Stimulated activated CD8-positive, alpha-beta memory T cell treated with anti-CD3 and anti-CD28 coated beads, Interleukin-12 subunit alpha, Interleukin-12 subunit beta, amount 100 ng/mL, for 24 hours (primary cell): ENCODE results near the gene ABCB4.
A peak's percentile ranks its signal among the peaks of the same experiment; 100 is the strongest.

Experiments used
- DNase-seq: peaks from one replicate; pipeline ENCODE4 v3.0.0-alpha.2; 2020; ENCODE audit errors: extremely low read depth

ABCB4 gene

DNA sequence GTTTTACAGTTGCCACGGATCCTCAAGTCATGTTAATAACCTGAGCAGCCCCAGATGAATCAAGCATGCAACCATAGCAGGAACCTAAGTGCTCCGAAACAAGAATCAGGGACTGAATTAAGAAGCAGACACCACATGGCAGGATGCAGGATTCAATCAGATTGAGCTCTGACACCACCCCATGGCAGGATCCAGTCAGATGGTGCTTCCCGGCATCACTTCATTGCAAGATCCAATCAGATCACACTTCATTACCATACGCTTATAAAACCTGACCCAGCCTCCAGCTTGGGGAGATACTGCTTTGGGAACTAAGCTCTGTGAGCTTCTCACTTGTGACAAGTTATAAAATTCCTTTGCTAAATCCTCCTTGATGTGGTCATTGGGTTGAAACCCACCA, 55.3 kb downstream of the ABCB4 start:
- no peak for DNase-seq

DNA sequence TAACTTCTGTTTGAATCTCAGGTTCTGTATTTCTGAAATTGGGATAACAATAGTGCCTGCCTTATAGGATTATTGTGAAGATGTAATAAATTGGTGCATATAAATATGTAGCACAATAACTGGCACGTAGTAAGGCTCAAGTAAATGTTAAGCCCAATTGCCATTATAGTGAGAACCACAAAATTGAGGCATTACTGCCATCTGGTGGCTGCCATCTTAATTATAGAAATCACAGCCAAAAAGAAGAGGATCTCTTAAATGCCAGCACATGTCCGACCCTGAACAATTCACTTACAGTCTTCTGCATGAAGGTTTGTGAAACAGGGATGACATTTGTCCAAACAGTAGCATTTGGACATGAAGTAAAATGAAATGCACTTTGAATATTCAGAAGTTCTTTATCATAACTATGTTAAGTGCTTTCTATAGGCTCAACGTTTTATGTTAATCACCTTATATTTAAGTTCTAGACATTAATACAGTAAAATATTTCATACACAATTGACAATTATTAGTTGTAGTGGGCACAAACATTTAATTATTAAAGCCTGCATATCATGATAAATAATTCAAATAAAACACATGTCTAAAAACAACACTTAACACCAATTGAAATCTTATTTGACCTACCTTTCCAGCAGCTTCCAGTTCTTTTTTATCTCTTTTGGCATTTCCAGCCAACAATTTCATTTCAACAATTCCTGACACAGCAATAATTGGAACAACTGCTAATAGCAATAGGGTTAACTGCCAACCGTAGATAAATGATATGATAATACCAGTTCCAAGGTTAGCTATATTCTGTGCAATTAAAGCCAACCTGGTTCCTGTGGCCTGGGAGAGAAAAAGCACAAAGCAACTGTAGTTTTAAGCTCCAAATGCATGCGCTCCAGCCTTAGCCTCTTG, 58.5 kb downstream of the ABCB4 start:
- DNase-seq, result peak; percentile 11

DNA sequence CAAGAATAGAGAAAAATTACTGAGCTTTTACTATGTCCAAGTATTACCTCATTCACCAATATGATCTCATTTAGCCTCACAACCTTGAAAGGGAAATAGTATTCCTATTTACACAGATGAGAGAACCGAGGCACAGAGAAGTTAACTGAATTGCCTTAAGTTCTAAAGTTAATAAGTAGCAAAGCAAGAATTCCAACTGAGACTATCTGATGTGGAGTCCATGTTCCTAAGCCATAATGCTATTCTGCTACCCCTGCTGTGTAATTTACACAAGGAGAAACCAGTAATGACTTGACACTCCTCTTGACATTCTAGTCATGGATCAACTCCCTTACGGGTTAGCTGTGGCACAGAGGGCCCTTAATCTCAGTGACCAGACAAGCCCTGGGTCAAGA, 60.7 kb downstream of the ABCB4 start:
- DNase-seq, result no peak

DNA sequence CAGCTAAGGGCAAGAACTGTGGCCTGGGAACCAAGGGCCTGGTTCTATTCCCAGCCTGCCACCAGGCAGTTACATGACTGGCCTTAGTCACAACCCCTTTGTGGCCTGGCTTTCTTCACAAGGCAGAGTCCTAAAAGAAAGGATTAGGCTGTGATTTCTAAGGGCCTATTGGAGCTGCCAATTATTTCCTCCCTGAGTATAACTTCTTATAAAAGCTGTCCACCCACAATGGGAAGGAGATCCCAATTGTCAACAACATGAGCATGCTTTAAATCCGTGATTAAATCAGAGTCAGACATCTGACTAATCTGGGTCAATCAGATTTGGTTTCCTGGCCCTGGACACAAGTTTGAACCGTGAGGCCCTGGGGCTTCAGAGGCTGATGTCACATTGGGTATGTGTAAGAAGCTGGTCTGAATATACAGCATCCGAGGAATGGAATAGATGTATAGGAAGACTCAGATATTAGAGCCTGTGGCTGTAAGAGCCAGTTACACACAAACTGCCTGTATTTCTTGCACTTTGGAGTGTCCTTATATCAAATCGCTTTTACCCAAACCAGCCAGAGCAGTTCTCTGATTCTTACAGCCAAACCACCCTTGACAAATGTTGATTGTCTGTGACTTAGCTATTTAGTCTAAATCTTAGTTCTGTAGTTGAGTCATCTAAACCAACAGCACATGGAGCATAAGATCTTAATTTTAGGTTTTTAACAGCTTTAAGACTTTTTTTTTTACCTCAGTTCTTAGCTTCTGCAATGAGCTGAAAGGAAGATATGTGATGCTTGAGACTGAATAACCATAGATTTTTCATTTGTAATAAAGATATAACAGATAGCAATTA, 61.3 kb downstream of the ABCB4 start:
- no peak for DNase-seq

DNA sequence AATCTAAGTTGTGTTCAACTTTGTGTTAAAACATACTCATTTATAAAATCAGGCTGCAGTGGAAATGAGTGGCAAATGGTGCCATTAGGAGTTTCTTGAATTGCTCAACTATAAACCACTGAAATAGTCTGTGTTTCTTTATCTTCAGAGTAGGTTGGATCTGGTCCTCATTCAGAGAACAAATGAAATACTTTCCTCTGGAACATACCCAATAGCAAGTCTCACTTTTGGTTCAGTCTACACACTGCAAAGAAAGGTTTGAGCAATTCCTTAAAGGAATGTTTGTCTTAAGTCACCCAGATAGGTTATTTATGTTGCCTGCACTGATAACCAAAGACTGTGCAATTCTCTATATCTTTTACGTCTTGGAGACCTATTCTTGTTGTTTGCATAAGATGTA, 62.5 kb downstream of the ABCB4 start:
- no peak for DNase-seq

DNA sequence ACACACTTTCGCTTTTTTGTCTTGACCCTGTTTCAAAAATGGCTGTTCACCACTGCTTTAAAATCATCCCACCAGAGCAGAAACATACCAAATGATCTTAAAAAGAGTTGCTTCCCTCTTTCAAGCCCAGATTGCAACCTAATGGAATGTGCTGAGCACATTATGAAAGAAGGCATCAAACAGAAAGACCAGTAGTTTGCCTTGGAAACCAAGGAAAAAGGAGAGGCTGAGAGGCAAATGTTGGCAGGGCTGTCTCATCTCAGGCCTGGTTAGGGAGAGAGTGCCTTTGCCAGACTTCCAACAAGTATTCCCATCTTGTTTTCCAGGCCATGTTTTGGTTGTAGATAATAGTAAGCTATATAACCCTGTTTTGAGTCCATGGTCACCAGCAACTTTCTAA, 64.3 kb downstream of the ABCB4 start:
- no peak for DNase-seq

DNA sequence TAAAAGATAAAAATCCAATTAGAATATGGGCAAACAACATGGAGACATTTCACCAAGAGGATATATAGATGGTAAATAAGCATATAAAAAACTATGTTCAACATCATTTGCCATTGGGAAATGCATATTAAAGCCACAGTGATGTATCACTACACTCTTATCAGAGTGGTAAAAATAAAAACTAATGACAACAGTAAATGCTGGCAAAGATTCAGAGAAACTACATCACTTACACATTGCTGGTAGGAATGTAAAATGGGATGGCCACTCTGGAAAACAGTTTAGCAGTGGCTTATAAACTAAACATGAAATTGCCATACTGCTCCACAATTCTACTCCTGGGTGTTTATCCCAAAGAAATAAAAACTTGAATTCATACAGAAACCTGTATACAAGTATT, 70.8 kb downstream of the ABCB4 start:
- DNase-seq, result no peak

DNA sequence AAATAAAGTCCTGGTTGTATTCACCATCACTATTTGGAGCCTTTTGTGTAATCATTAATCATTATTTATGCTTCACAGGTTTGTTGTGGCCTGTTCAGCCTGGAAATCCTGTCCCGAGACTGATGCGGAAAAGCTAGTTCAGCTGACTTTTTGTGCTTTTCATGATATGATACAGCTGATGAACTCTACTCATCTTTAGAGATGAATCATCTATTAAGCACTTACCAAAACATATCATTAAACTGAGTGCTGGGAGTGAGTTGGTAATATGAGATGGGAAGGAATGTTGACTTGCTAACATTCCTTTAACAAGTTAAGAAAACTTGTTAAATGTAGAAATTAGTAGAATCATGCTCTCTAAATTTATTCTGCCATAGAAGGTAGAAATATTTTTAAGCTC, 77.0 kb downstream of the ABCB4 start:
- DNase-seq, result no peak

DNA sequence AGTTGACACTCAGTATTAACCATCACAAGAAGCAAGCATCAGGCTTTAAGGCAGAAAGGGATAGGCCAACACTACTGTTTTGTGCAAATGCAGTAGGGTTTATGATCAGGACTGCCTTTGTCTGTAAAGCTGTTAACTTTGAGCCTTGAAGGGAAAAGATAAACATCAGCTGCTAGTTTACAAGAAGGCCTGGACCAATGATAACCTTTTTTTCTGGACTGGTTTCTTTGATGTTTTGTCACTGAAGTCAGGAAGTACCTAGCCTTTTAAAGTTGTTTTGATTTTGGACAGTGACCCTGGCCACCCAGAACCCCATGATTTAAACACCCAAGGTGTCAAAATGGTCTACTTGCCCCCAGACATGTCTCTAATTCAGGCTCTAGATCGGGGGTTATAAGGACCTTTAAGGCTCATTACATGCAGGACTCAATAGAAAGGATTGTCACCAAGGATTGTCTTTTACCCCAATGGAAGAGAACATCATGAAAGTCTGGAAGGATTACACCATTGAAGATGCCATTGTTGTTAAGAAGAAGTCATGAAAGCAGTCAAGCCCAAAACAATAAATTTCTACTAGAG, 79.9 kb downstream of the ABCB4 start:
- DNase-seq, result no peak

DNA sequence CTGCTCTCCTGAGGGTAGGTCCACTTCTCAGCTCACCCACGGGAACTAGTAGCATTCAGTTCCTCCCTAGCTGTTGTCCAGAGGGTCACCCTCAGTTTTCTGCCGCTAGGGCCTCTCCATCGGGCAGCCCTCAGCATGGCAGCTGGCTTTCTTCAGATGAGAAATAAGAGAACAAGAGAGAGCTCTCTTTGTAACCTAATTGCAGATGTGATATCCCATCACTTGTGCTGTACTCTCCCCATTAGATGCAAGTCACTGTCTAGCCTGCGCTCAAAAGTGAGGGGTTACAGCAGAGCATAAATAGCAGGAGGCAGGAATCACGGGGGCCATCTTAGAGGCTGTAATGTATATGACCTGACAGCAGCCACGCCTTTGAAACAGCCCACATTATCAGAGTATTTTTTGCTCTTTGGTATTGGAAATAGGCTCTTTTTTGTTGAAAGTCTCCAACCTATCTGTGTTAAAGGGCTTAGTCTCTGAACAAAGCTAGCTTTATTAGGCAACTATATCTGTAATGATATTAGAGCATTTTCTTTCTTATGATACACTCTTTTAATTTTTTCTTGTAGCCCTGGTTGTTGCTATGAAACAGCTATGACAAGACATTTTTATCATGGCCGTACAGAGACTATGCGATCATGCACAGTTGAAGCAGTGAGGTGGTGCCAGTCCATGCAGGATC, 84.3 kb downstream of the ABCB4 start:
- DNase-seq, result no peak

DNA sequence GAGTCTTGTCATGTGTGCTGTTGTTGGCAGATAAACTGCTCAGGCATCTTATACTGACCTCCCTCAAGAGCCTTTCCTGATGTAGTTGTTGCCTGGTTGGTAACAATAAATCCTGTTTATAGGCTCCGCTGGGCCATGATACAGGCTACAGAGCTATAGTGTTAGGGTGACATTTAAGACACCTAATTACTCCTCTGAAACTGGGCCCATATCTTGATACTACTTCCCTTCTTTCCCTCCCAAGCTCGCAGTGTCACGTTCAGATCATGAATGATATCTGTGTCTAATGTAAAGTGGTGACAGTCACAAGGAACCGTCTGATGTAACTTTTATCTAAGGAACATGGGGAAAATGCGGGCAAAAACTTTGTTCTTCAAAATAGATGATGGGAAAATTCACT, 94.6 kb downstream of the ABCB4 start:
- no peak for DNase-seq

DNA sequence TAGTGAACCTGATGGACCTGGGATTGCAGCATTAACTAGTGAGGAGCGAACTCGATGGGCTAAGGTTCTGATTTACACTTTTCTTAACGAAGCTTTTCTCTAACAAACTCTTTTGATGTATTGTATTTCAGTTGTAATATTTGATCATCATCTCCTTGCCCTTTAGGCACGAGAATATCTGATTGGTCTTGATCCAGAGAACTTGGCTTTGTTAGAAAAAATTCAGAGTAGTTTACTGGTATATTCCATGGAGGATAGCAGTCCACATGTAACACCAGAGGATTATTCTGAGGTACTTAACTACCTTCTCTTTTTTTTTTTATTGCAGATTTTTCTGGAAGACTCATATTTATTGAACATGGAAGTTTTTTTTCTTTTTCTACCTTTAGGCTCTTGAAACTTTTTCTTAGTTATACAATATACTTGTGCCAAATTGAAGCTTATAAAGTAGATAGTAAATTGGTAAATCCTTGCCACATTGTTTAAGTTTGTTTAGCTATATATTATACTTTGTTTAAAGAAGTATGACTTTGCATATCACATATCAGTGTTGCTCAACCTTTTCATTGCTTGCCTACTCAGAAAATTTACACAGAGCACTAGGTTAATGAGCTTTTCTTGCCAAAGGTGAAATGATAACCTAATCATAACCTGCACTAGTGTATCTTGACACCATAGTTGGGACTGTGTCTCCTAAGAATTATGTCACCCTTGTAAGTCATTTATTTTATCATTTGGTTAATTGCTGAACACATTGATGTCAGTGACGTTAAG, 99.6 kb downstream of the ABCB4 start:
- DNase-seq, result no peak

DNA sequence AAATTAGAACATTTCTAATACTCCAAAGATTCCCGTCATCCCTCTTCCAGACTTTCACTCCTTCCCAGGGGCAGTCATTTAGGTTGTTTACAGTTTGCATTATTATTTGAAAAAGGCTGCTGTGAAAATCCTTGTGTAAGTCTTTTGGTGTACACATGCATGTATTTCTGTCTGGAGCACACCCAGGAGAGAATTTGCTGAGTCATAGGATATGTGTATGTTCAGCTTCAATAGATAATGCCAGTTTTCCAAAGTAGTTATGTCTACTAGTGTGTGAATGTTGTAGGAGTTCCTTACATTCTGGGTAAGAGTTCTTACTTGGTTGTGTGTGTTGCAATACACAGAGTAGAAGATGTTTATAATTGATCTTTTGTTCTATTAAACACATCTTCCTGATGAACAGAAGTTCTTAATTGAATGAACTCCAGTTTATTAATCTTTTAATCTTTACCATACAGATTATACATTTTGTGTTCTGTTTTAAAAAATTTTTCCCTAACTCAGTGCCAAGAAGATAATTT, 104.8 kb downstream of the ABCB4 start:
- no peak for DNase-seq

DNA sequence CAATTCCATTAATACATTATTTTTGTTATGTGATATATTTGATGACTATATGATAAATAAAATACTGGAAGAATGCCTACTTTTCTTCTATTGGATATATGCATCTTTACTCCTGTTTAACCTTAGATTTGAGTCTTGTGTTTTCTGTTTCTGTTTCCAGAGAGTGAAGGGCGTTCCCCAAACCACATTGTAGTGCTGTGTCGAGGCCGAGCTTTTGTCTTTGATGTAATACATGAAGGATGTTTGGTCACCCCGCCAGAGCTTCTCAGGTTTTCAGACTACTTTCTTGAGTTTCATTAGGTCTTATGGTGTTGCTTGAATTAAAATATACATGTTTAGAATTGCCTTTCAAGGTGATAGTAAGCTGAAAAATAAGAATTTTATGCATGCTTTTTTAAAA, 106.3 kb downstream of the ABCB4 start:
- no peak for DNase-seq

DNA sequence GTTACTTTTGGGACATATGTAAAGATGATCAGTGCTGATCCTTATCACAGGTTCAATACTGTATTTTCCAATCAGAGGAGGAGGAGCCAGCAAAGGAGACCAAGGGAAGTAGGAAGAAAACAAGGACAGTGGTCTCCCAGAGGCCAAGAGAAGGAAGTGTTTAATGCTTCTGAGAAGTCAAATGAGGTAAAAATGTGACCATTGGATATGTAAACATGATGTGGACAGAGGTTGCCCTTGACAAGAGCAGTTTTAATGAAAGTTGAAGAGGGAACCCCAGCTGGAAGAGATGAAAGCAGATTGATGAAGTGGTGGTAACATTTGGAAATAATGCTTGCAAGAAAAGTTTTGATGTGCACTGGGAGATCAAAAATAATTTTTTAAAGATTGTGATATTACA, 111.2 kb downstream of the ABCB4 start:
- DNase-seq, result no peak

DNA sequence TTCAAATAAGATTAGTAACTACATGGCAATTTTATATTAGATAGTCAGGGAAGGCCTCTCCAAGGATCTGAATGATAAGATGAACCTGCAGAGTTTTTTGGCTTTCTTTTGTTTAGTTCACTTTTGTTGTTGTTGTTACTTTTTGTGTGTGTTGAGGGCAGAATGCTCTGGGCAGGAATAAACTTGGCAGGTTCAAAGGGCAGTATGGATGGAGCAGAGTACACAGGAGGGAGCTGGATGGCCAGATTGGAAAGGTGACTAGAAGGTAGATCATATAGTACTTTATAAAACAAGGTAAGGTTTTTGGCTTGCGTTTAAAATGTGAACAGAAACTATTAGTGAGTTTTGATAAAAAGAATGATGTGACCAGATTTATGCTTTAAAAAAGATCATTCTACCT, 112.1 kb downstream of the ABCB4 start:
- DNase-seq, result no peak

DNA sequence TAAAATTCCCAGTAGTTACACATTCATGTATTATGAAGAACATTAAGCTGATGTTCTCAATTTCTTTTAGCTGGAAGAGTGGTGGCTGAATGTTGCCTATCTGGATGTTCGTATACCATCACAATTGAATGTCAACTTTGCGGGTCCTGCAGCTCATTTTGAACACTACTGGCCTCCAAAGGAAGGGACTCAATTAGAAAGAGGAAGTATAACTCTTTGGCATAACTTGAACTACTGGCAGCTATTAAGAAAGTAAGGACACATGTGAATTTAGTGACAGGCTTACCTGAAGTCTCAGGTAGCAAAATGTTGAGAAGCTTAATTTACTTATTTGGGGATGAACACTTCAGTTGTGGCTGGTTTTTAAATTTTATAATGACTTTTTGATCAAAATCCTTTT, 114.2 kb downstream of the ABCB4 start:
- DNase-seq, result no peak

DNA sequence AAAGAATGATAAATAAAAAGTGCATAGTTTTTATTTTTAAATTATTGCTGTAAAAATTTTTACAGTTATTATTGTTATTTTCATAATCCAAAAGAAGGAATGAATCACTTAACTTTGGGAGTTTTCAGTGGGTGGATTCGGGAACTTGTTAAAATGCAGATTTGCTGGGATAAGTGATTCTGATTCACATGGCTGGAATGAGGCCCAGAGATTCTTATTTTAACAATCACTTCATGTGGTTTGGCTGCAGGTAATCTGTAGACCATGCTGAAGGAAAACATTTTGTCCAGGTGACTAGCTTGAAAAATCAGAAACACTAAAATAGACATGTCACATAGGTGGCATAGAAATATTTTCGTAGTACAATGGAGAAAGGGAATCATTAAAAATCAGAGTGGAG, 116.1 kb downstream of the ABCB4 start:
- DNase-seq, result no peak

DNA sequence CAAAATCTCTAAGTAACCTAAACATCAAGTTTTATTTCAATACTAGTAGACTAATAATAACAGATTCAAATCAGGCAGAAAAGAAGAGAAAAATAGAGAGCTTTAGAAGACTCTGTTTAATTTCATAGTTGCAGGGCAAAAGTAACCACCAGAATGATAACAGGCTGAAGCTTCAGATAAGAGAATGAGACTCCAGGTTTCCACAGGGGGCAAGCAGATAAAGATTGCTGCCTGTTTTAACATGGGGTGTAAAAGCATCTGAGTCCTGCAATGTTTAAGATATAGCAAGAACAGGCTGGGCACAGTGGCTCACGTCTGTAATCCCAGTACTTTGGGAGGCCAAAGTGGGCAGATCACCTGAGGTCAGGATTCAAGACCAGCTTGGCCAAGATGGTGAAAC, 119.0 kb downstream of the ABCB4 start:
- no peak for DNase-seq

DNA sequence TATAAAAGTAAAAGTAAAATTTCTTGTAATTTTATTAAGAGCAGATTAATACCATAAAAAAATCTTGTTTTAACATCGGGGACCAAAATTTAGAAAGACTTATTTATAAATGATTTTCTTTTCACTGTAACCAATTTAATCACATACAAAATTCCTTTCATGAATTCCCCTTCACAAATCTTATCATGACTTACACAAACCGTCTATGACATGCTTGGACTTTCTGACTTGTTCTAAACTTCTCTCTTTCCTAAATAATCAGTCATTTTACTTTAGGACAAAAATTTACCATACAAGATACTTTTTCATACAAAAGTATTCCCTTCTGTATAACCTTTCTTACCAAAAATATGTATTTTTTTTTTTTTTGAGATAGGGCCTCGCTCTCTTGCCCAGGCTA, 120.7 kb downstream of the ABCB4 start:
- no peak for DNase-seq
